ENCODE measurements around the gene KRT34.

DNA sequence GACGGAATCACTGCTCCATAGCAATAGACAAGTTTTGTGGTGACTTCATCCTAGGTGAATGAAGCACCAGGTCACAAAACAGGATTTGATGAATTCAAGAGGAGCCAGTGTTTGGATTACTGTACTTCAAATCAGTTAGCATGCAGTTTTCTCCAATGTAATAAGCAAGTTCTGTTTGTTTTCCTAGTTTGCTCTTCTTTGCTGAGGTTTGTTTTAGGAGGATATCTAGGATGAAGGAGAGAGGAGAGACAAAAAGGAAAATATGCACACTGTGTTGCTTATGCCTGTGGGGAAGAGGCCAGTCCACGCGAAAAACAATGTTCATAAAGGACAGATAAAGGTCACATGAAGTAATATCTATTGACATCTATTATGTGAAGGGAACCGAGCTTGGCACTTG, 33.3 kb upstream of the KRT34 start:
- TF ChIP-seq, protein P1, sequence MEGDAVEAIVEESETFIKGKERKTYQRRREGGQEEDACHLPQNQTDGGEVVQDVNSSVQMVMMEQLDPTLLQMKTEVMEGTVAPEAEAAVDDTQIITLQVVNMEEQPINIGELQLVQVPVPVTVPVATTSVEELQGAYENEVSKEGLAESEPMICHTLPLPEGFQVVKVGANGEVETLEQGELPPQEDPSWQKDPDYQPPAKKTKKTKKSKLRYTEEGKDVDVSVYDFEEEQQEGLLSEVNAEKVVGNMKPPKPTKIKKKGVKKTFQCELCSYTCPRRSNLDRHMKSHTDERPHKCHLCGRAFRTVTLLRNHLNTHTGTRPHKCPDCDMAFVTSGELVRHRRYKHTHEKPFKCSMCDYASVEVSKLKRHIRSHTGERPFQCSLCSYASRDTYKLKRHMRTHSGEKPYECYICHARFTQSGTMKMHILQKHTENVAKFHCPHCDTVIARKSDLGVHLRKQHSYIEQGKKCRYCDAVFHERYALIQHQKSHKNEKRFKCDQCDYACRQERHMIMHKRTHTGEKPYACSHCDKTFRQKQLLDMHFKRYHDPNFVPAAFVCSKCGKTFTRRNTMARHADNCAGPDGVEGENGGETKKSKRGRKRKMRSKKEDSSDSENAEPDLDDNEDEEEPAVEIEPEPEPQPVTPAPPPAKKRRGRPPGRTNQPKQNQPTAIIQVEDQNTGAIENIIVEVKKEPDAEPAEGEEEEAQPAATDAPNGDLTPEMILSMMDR (IDR thresholded peaks at IDR 0.05; ENCODE audit: poor library complexity, severe bottlenecking): no peak
- no peak for TF ChIP-seq RAD21 (conservative IDR thresholded peaks at IDR 0.05)
- TF ChIP-seq MXI1 (conservative IDR thresholded peaks at IDR 0.05; ENCODE audit: poor library complexity, severe bottlenecking): no peak
